Thyroid gland (tissue), 4 donors: ENCODE results near the gene CD22.

ENCODE experiments used
- POLR2A ChIP-seq, 2 donors: fragments of 450-650 bp; IDR thresholded peaks; one replicate each; pipeline ENCODE4 v1.6.1; 2017; ENCODE audit warnings: antibody characterized with exemption in 2 of 2, mild to moderate bottlenecking in 2 of 2, moderate library complexity in 1 of 2
- TF ChIP-seq, protein P1 (sequence below), 6 experiments: fragments of 200-600 bp in 3 of 6; fragments of 450-650 bp in 3 of 6; sonication (generic) in 3 of 6; IDR thresholded peaks; one replicate each; pipeline ENCODE4 v1.5.1; 2016 to 2019; ENCODE audit warnings: antibody characterized with exemption in 6 of 6, mild to moderate bottlenecking in 2 of 6, inconsistent platforms in 1 of 6, moderate library complexity in 1 of 6

DNA sequence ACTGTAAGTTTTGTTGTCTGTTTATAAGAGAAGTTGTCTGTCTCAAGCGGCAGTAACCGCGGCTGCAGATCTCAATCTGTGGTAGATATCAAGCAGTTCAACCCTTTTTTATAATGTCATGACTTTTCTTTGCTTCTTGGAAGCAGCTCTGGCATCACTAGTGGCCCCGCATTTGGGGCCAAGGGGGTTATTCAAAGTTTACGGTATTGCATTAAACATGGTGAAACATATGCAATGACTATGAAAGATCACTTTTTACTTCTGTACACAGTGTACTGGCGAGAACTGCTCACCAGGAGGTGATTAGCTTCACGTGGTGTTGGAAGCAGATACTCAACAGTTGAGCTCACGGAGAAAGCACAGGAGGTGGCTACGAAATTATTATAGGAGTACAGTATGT, 24.6 kb downstream of the CD22 start:
- no peak for TF ChIP-seq POLR2A (IDR thresholded peaks at IDR 0.05)
- TF ChIP-seq, protein P1, sequence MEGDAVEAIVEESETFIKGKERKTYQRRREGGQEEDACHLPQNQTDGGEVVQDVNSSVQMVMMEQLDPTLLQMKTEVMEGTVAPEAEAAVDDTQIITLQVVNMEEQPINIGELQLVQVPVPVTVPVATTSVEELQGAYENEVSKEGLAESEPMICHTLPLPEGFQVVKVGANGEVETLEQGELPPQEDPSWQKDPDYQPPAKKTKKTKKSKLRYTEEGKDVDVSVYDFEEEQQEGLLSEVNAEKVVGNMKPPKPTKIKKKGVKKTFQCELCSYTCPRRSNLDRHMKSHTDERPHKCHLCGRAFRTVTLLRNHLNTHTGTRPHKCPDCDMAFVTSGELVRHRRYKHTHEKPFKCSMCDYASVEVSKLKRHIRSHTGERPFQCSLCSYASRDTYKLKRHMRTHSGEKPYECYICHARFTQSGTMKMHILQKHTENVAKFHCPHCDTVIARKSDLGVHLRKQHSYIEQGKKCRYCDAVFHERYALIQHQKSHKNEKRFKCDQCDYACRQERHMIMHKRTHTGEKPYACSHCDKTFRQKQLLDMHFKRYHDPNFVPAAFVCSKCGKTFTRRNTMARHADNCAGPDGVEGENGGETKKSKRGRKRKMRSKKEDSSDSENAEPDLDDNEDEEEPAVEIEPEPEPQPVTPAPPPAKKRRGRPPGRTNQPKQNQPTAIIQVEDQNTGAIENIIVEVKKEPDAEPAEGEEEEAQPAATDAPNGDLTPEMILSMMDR (IDR thresholded peaks at IDR 0.05), result no peak
